HG03066 (cell line): ENCODE measurements around the gene C4BPB.

Experiments
- ATAC-seq: cut with Tn5 transposase; IDR thresholded peaks from one replicate; pipeline ENCODE4 v1.9.1; 2021; ENCODE audit warnings: low read depth; ENCODE audit not compliant: unreplicated experiment

The C4BPB gene

GRCh38 chr1:207081088-207081487 lies 7.6 kb upstream of the C4BPB start:
- ATAC-seq: no peak

GRCh38 chr1:207081806-207082205 lies 6.9 kb upstream of the C4BPB start:
- no peak for ATAC-seq

GRCh38 chr1:207084232-207084631 lies 4.4 kb upstream of the C4BPB start:
- ATAC-seq: no peak

GRCh38 chr1:207084701-207085180 lies 3.9 kb upstream of the C4BPB start:
- ATAC-seq: no peak

- ATAC-seq: no peak
Observed at GRCh38 chr1:207085887-207086286, 2.8 kb upstream of the C4BPB start.

- ATAC-seq: no peak
Observed at GRCh38 chr1:207088161-207088560, 499 bp upstream of the C4BPB start.

- no peak for ATAC-seq
Observed at GRCh38 chr1:207089627-207090355, 1.1 kb downstream of the C4BPB start.

- ATAC-seq: no peak
Observed at GRCh38 chr1:207091200-207091908, 2.7 kb downstream of the C4BPB start.

- ATAC-seq: no peak
Observed at GRCh38 chr1:207093944-207094343, 5.3 kb downstream of the C4BPB start.

GRCh38 chr1:207097871-207098324 lies 9.2 kb downstream of the C4BPB start:
- ATAC-seq: peak; percentile 64

- no peak for ATAC-seq
Observed at GRCh38 chr1:207101720-207102119, 13.1 kb downstream of the C4BPB start.

GRCh38 chr1:207102146-207102545 lies 13.5 kb downstream of the C4BPB start:
- ATAC-seq: no peak

- no peak for ATAC-seq
Observed at GRCh38 chr1:207102659-207103058, 14.0 kb downstream of the C4BPB start.

GRCh38 chr1:207103892-207104373 lies 15.3 kb downstream of the C4BPB start, which contains the start of gene C4BPA:
TSS of gene C4BPA (plus strand) at chr1:207104233. CDS start at chr1:207113026, 8,793 bp downstream.
- ATAC-seq: no peak

- no peak for ATAC-seq
Observed at GRCh38 chr1:207109004-207109403, 20.3 kb downstream of the C4BPB start.

- ATAC-seq: no peak
Observed at GRCh38 chr1:207112616-207113296, 24.1 kb downstream of the C4BPB start.

- ATAC-seq: no peak
Observed at GRCh38 chr1:207115269-207115668, 26.6 kb downstream of the C4BPB start.

GRCh38 chr1:207124389-207124788 lies 35.7 kb downstream of the C4BPB start:
- ATAC-seq: no peak

- ATAC-seq: no peak
Observed at GRCh38 chr1:207128336-207128921, 39.8 kb downstream of the C4BPB start.

GRCh38 chr1:207129053-207129452 lies 40.4 kb downstream of the C4BPB start:
- ATAC-seq: no peak
